GM12875 (cell line): ENCODE results near the gene DFFB.

Source experiments
- H3K4me3 ChIP-seq: one replicate; pipeline ENCODE4 v1.5.1; 2011; ENCODE audit warnings: low read depth, low read length, control low read depth
- CTCF ChIP-seq: IDR thresholded peaks from 2 replicates; pipeline ENCODE4 v1.5.1; 2011; ENCODE audit warnings: low read depth, mild to moderate bottlenecking, control low read depth, inconsistent platforms, low read length, moderate library complexity, borderline replicate concordance; ENCODE audit not compliant: insufficient read depth

Gene DFFB

GRCh38 chr1:3919706-3920105, 62.4 kb downstream of the DFFB start:
- no peak overlapping the region for H3K4me3 ChIP-seq
- no peak for TF ChIP-seq CTCF

- TF ChIP-seq CTCF, result no peak
- no peak overlapping the region for H3K4me3 ChIP-seq
These were observed 64.5 kb downstream of the DFFB start for GRCh38 chr1:3921765-3922164.

- H3K4me3 ChIP-seq, result no peak overlapping the region
- no peak for TF ChIP-seq CTCF
These were observed 65.0 kb downstream of the DFFB start for GRCh38 chr1:3922201-3922725.

GRCh38 chr1:3922851-3923250, 65.6 kb downstream of the DFFB start:
- no peak for TF ChIP-seq CTCF
- H3K4me3 ChIP-seq, result no peak overlapping the region

GRCh38 chr1:3923378-3924185, 66.3 kb downstream of the DFFB start:
- H3K4me3 ChIP-seq, result no peak overlapping the region
- no peak for TF ChIP-seq CTCF

GRCh38 chr1:3924186-3924824, 67.0 kb downstream of the DFFB start:
- no peak overlapping the region for H3K4me3 ChIP-seq
- no peak for TF ChIP-seq CTCF

GRCh38 chr1:3924825-3925220, 67.5 kb downstream of the DFFB start:
- no peak for TF ChIP-seq CTCF
- no peak overlapping the region for H3K4me3 ChIP-seq
